Brain microvascular endothelial cell (primary cell): ENCODE data around the gene TMEM33.
"Not testable (repeated sequence)": the region's sequence is repeated elsewhere in the genome, so short reads cannot be mapped to it uniquely, and the experiment has no call there.

ENCODE experiments used
- DNase-seq: peaks from one replicate; pipeline ENCODE4 v3.0.0-alpha.2; 2020
- H3K27ac ChIP-seq: fragments of 250-450 bp; sonication (Bioruptor Pico); 2 replicates; pipeline ENCODE4 v1.5.1; 2020; ENCODE audit warnings: mild to moderate bottlenecking, moderate library complexity
- H3K27me3 ChIP-seq: fragments of 250-450 bp; sonication (Bioruptor Pico); replicated peaks from 2 replicates; pipeline ENCODE4 v1.5.1; 2020; ENCODE audit warnings: mild to moderate bottlenecking
- H3K36me3 ChIP-seq: fragments of 250-450 bp; sonication (Bioruptor Pico); replicated peaks from 2 replicates; pipeline ENCODE4 v1.5.1; 2020; ENCODE audit warnings: mild to moderate bottlenecking
- H3K4me3 ChIP-seq: 2 replicates; pipeline ENCODE4 v1.5.1; 2011; ENCODE audit warnings: low read depth, mild to moderate bottlenecking, control low read depth, low read length, moderate library complexity
- in situ Hi-C: cut with HindIII; loops from 2 replicates; pipeline ENCODE4 v1.10.0; 2017; ENCODE audit warnings: low sequenced_read_pairs, low pct_ligation_motif_present
- TF ChIP-seq, protein P1 (sequence below): IDR thresholded peaks from 2 replicates; pipeline ENCODE4 v1.5.1; 2011; ENCODE audit warnings: low read depth, mild to moderate bottlenecking, moderate library complexity, low read length, control low read depth, inconsistent platforms; ENCODE audit errors: missing control alignments

The TMEM33 gene

DNA sequence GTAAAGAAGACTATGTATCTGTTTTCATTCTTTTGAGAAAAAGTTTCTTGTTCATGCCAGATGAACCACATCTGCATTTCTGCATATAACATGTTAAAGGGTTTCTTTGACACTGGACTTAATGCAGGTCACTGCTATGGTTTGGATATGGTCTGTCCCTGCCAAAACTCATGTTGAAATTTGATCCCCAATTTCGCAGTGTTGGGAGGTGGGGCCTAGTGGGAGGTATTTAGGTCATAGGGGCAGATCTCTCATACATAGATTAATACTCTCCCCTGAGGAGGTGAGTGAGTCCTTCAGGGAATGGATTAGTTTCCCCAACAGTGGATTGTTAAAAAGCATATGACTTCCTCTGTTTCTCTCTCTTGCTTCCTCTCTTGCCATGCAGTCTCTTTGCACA, 45.9 kb upstream of the TMEM33 start:
- Histone ChIP-seq H3K4me3 (no peak overlapping the region), H3K36me3 (no peaks in the 10 kb centered on the region), H3K27ac (no peak overlapping the region), H3K27me3 (peaks cover 20% of the 10 kb centered on the region)
- TF ChIP-seq, protein P1, sequence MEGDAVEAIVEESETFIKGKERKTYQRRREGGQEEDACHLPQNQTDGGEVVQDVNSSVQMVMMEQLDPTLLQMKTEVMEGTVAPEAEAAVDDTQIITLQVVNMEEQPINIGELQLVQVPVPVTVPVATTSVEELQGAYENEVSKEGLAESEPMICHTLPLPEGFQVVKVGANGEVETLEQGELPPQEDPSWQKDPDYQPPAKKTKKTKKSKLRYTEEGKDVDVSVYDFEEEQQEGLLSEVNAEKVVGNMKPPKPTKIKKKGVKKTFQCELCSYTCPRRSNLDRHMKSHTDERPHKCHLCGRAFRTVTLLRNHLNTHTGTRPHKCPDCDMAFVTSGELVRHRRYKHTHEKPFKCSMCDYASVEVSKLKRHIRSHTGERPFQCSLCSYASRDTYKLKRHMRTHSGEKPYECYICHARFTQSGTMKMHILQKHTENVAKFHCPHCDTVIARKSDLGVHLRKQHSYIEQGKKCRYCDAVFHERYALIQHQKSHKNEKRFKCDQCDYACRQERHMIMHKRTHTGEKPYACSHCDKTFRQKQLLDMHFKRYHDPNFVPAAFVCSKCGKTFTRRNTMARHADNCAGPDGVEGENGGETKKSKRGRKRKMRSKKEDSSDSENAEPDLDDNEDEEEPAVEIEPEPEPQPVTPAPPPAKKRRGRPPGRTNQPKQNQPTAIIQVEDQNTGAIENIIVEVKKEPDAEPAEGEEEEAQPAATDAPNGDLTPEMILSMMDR, result no peak
- no peak for DNase-seq
- in situ Hi-C loops, result no loop called here

DNA sequence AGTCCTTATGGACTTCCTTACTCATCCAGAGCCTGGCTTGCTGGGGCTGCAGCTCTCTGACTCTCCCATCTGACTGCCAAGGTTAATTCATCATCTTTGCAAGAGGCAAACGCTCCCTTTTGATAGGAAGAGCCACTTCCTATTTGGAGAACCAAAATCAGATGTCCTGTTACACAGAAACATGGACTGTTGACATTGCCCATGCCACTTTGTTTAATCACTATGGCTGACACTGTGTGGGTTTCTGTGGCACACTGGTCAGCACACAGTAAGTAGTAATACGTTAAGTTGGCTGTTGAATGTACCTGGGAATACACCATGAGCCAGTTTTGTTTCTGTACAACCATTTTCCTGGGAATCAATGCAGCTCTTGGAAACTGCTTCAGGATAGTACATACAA, 45.1 kb upstream of the TMEM33 start:
- in situ Hi-C loops, result no loop called here
- Histone ChIP-seq H3K36me3 (no peaks in the 10 kb centered on the region), H3K27me3 (peaks cover 14% of the 10 kb centered on the region), H3K4me3 (no peak overlapping the region), H3K27ac (no peak overlapping the region)
- no peak for DNase-seq
- TF ChIP-seq, protein P1, result no peak

DNA sequence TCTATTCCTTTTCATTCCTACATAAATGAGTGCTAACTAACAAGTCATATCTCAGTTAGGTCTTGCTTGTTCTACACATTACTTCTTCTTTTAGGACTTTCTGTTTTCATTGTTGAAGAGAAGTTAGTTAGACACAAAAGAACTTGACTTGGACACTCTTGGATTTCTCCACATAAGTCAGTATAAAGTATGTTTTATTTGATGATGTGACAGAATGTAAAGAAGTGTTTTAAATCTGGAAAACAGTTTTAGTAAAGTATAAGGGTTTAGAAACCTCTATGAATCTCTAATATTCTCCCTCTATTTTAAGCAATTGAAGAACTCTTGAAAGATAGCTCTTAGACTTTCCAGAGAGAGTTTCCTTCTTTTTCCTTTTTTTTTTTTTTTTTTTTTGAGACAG, 38.6 kb upstream of the TMEM33 start:
- H3K27ac ChIP-seq, result no peak overlapping the region
- TF ChIP-seq, protein P1, result no peak
- no peaks in the 10 kb centered on the region for H3K36me3 ChIP-seq
- no peak overlapping the region for H3K4me3 ChIP-seq
- H3K27me3 ChIP-seq, result peaks cover 4% of the 10 kb centered on the region
- in situ Hi-C loops, result no loop called here
- DNase-seq, result no peak

DNA sequence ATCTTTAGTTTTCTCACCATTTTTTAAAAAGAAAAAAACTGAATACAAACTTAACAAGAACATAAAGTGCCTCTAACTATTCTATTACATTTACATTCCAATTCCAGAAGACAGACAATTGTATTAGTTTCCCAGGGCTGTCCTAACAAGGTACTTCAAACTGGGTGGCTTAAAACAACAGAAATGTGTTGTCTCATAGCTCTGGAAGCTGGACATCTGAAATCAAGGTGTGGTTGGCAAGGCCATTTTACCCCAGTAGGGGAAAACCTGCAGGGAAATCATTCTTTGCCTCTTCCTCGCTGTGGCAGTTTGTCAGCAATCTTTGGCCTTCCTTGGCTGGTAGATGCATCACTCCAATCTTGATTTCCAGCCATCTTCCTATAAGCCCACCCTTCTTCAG, 37.5 kb upstream of the TMEM33 start:
- no peak for DNase-seq
- in situ Hi-C loops, result no loop called here
- Histone ChIP-seq H3K27ac (no peak overlapping the region), H3K36me3 (no peaks in the 10 kb centered on the region), H3K4me3 (no peak overlapping the region), H3K27me3 (peaks cover 4% of the 10 kb centered on the region)
- TF ChIP-seq, protein P1, result no peak

DNA sequence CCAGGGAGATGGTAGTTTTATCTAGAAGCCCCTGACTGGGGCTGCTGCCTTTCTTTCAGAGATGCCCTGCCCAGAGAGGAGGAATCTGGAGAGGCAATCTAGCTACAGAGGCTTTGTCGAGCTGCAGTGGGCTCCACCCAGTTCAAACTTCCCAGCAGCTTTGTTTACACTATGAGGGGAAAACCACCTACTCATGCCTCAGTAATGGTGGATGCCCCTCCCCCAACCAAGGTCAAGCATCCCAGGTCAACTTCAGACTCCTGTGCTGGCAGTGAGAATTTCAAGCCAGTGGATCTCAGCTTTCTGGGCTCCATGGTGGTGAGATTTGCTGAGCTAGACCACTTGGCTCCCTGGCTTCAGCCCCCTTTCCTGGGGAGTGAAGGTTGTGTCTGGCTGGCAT, 26.1 kb upstream of the TMEM33 start:
- H3K4me3 ChIP-seq, in situ Hi-C loops, H3K36me3 ChIP-seq, DNase-seq, H3K27ac ChIP-seq, H3K27me3 ChIP-seq: not testable (repeated sequence)

DNA sequence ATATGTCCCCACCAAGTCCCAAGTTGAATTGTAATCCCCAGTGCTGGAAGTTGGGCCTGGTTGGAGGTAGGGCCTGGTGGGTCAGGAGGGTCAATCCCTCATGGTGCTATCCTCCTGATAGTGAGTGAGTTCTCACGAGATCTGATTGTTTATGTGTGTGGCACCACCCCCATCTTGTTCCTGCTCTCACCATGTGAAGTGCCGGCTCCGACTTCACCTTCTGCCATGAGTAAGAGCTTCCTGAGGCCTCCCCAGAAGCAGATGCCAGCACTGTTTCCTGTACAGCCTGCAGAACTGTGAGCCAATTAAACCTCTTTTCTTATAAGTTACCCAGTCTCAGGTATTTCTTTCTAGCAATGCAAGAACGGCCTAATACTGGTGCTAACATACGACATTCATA, 22.7 kb upstream of the TMEM33 start:
- Histone ChIP-seq H3K27ac (no peak overlapping the region), H3K36me3 (no peaks in the 10 kb centered on the region), H3K4me3 (no peak overlapping the region), H3K27me3 (no peaks in the 10 kb centered on the region)
- in situ Hi-C loops, result no loop called here
- no peak for DNase-seq
- TF ChIP-seq, protein P1, result no peak
